OCI-LY3 (cell line): ENCODE data around the gene MAN1B1.

Source experiments
- EZH2phosphoT487 ChIP-seq: fragments of 200-600 bp; shearing (Covaris generic); IDR thresholded peaks from 2 replicates; pipeline ENCODE4 v1.6.1; 2018; ENCODE audit warnings: antibody characterized with exemption, mixed run types, low read depth
- TF ChIP-seq, protein P1 (sequence below): fragments of 200-600, 300-600 bp; sonication (generic); IDR thresholded peaks from 2 replicates; pipeline ENCODE4 v1.5.1; 2014; ENCODE audit warnings: antibody characterized with exemption, low read length, low read depth

DNA sequence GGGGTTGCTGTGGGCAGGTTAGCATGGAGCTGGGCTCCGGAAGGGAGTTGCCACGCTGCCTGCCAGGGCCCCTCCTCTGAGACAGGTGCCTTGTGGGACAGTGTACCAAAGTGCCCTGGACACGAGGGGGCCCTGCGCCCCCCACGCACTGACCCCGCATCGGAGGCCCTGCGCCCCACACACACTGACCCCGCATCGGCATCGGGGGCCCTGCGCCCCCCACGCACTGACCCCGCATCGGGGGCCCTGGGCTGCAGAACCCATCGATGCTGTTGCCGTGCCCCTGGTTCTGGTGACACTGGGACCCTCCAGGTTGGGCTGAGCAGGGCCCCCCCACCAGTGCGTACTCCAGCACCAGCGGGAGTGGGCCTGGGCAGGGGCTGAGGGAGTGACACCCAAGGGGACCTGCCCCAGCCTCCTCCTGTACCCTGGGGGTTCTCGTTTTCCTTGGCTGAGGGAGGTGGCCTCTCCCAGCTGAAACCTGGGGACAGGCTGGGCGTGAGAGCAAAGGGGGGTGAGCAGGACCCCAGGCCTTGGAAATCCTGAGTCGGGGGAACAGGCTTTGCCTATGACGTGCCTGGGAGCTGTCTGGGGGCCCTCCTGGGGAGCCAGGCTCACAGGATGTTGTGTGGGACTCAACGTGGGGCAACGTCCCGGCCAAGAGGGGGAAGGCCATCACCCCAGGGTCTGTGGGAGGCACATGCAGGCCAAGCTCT, 23.3 kb upstream of the MAN1B1 start:
- TF ChIP-seq, protein P1, sequence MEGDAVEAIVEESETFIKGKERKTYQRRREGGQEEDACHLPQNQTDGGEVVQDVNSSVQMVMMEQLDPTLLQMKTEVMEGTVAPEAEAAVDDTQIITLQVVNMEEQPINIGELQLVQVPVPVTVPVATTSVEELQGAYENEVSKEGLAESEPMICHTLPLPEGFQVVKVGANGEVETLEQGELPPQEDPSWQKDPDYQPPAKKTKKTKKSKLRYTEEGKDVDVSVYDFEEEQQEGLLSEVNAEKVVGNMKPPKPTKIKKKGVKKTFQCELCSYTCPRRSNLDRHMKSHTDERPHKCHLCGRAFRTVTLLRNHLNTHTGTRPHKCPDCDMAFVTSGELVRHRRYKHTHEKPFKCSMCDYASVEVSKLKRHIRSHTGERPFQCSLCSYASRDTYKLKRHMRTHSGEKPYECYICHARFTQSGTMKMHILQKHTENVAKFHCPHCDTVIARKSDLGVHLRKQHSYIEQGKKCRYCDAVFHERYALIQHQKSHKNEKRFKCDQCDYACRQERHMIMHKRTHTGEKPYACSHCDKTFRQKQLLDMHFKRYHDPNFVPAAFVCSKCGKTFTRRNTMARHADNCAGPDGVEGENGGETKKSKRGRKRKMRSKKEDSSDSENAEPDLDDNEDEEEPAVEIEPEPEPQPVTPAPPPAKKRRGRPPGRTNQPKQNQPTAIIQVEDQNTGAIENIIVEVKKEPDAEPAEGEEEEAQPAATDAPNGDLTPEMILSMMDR, result no peak
- no peak for TF ChIP-seq EZH2phosphoT487
